ENCODE data around the gene MAP1LC3B2.

Gene MAP1LC3B2

DNA sequence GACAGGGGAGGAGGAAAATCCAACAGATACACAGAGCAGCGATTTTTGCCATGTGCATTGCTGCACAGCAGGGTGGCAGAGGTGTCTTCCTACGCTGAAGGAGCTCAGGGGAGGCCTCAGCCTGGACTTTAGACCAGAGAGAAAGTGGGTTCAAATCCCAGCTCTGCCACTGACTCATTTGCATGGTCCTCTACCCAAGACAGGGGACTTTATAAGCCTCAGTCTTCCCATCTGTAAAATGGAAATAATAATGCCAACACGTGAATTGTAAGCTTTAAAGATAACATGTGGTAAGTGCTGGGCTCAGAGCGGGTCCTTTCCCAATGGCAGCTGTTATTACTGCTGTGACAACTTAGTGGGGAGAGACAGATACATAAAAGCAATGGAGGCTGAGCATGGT is 62.0 kb downstream of the MAP1LC3B2 start:
- no peak overlapping the region for H3K4me3 ChIP-seq (ENCODE audit: low read depth in 1 of 2, low read length in 1 of 2)
- H3K4me1 ChIP-seq (ENCODE audit: control insufficient read depth in 1 of 2, insufficient read depth in 1 of 2, low read depth in 1 of 2, low read length in 1 of 2) = no peaks in the 10 kb centered on the region
- H3K27ac ChIP-seq = no peak overlapping the region
- TF ChIP-seq, protein P1, sequence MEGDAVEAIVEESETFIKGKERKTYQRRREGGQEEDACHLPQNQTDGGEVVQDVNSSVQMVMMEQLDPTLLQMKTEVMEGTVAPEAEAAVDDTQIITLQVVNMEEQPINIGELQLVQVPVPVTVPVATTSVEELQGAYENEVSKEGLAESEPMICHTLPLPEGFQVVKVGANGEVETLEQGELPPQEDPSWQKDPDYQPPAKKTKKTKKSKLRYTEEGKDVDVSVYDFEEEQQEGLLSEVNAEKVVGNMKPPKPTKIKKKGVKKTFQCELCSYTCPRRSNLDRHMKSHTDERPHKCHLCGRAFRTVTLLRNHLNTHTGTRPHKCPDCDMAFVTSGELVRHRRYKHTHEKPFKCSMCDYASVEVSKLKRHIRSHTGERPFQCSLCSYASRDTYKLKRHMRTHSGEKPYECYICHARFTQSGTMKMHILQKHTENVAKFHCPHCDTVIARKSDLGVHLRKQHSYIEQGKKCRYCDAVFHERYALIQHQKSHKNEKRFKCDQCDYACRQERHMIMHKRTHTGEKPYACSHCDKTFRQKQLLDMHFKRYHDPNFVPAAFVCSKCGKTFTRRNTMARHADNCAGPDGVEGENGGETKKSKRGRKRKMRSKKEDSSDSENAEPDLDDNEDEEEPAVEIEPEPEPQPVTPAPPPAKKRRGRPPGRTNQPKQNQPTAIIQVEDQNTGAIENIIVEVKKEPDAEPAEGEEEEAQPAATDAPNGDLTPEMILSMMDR (IDR thresholded peaks at IDR 0.05) = no peak
- H3K27me3 ChIP-seq = no peaks in the 10 kb centered on the region
- H3K36me3 ChIP-seq = no peaks in the 10 kb centered on the region
- no peaks in the 10 kb centered on the region for H3K9me3 ChIP-seq

DNA sequence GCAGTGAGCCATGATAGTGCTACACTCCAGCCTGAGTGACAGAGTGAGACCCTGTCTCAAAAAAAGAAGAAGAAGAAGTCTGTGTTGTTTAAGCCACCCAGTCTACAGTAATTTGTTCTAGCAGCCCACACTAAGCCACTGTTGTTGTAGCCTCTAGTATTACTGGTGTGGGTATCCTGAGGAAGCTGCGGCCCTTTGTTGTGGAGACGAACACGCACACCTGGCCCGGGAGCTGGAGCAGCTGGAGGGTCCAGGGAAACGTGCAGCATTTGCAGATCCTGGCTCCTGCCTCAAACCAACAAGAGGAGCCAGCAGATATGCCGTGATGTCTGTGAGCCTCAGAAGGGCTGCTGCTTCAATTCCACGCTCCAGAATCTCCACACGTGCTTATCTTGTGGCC is 65.3 kb downstream of the MAP1LC3B2 start:
- no peak overlapping the region for H3K27ac ChIP-seq
- no peak overlapping the region for H3K4me3 ChIP-seq (ENCODE audit: low read depth in 1 of 2, low read length in 1 of 2)
- no peaks in the 10 kb centered on the region for H3K27me3 ChIP-seq
- no peaks in the 10 kb centered on the region for H3K36me3 ChIP-seq
- H3K9me3 ChIP-seq = no peaks in the 10 kb centered on the region
- H3K4me1 ChIP-seq (ENCODE audit: control insufficient read depth in 1 of 2, insufficient read depth in 1 of 2, low read depth in 1 of 2, low read length in 1 of 2) = peaks cover 4 to 7% of the 10 kb centered on the region in 2 experiments
- TF ChIP-seq, protein P1 (IDR thresholded peaks at IDR 0.05) = no peak

DNA sequence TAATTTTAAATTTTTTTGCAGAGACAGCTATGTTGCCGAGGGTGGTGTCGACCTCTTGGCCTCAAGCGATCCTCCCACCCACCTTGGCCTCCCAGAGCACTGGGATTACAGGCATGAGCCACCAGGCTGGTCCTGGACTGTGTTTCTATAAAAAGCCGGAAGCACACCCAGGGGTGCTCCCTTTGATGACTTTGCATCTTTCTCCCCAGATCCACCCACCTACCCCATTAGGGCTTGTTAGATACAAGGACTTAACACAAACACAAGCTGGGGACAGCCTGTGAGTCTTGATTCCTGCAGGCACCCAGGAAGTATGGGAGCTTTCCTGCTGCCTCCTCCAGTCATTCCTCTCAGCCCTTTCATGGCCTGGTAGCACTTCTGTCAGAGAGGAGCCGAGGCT is 67.0 kb downstream of the MAP1LC3B2 start:
- TF ChIP-seq, protein P1 (IDR thresholded peaks at IDR 0.05) = no peak
- no peaks in the 10 kb centered on the region for H3K27me3 ChIP-seq
- no peak overlapping the region for H3K4me3 ChIP-seq (ENCODE audit: low read depth in 1 of 2, low read length in 1 of 2)
- H3K27ac ChIP-seq = no peak overlapping the region
- H3K9me3 ChIP-seq = no peaks in the 10 kb centered on the region
- H3K4me1 ChIP-seq (ENCODE audit: control insufficient read depth in 1 of 2, insufficient read depth in 1 of 2, low read depth in 1 of 2, low read length in 1 of 2) = peaks cover 7 to 10% of the 10 kb centered on the region in 2 experiments
- H3K36me3 ChIP-seq = no peaks in the 10 kb centered on the region
